GM12801 (cell line): ENCODE data around the gene OR6M1.

Experiments used
- TF ChIP-seq, protein P1 (sequence below): IDR thresholded peaks from one replicate; pipeline ENCODE4 v1.5.1; 2011; ENCODE audit warnings: control low read depth; ENCODE audit not compliant: insufficient read length; ENCODE audit errors: extremely low read depth

The OR6M1 gene

DNA sequence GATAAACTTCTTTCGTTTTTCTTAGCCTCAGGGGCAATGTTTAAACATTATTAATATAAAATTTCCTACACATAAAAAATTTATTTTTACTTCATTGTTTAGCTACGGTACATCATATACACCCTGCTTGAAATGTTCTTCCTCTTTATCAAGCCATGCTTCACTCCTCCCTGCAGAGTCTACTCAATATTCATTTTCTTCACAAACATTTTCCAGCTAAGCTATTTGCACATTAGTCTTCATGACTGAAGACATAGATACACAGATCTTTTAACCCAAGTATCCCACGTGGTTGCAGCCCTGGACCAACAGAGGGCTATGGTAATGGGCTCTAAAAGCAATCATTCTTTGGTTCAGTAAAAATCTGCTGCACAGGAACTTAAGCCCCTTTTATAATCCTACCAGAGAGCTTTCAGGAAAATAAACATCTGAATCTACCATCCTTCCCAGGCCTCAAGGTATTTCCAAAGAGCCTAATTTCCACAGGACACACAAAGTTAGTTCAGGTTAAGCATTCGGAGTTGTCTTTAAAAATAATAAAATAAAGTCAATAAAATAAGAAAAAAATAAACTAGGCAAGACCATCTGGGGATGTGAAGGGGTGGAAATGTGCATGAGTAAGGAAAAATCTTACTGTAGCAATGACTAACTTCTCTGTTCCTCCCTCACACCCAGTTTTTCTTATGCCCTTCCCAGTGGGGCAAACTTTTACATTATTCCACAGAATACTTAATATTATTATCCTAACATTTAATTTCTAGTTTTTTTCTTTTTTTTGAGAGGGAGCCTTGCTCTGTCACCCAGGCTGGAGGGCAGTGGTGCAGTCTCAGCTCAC lies 30.2 kb downstream of the OR6M1 start:
- TF ChIP-seq, protein P1, sequence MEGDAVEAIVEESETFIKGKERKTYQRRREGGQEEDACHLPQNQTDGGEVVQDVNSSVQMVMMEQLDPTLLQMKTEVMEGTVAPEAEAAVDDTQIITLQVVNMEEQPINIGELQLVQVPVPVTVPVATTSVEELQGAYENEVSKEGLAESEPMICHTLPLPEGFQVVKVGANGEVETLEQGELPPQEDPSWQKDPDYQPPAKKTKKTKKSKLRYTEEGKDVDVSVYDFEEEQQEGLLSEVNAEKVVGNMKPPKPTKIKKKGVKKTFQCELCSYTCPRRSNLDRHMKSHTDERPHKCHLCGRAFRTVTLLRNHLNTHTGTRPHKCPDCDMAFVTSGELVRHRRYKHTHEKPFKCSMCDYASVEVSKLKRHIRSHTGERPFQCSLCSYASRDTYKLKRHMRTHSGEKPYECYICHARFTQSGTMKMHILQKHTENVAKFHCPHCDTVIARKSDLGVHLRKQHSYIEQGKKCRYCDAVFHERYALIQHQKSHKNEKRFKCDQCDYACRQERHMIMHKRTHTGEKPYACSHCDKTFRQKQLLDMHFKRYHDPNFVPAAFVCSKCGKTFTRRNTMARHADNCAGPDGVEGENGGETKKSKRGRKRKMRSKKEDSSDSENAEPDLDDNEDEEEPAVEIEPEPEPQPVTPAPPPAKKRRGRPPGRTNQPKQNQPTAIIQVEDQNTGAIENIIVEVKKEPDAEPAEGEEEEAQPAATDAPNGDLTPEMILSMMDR, result no peak

DNA sequence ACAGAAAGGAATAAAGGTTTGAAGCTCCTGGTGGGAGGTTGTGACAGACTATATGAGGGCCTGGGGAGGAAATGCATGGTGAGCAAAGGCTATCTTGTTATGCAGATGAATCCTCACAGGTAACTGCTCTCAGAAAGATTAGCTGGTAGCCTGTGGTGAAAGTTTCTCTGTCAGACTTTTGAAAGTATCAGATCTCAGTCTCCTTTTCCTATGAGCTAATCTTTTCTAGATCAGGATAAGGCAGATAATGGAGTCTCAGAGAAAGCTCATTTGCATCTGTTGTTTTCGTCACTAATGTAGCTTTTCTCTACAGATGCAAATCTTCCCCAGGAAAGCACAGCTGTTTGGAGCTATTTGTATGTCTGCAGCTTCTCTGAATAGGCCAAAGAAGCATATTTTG lies 30.9 kb downstream of the OR6M1 start:
- TF ChIP-seq, protein P1, result no peak

DNA sequence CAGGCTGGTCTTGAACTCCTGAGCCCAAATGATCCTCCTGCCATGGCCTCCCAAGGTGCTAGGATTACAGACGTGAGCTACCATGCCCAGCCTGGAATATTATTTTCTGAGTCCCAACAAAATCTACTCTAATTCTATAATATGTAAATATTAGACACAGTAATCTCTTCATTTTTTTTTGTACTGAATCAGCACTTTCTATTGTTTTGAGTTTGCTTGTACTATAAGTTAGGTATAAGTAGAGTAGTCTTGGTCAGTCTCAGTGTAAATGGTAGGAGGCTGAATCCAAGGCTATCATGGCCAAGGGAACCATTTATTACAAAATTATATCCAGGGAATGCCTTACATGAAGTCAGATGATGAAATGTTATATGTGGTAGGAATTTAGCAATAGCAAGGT lies 32.2 kb downstream of the OR6M1 start:
- TF ChIP-seq, protein P1, result no peak

DNA sequence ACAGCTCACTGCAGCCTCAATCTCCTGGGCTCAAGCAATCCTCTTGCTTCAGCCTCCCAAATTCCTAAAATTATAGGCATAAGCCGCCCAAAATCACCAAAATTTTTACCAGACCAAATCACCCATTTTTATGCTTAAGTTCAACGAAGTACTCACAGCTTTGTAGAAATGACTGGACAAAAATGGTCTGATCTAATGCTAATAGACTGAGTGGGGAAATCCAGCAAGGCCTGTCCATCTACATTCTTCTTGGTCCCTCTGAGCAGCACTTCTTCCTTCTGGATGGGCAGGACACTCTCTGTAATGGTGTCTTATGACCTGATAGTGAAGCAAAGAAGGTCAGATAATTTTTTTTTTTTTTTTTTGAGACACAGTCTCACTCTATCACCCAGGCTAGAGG lies 33.1 kb downstream of the OR6M1 start:
- TF ChIP-seq, protein P1, result no peak

DNA sequence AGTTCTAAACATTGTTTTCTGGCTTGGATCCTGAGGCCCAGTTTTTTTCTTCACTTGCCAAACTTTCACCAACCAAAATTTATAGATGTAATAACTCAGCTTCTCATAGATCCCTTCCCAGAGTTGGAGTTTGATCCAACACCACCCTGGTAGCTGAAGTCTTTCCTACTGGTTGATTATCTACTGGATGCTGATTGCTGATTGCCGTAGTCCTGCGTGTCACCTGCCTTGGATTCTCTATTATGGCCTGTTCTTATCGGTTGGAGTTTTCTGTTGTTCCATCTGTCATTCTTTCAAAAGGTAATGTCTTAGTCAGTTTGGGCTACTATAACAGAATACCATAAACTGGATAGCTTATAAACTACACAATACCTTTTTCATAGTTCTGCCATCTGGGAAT lies 34.5 kb downstream of the OR6M1 start:
- TF ChIP-seq, protein P1, result no peak

DNA sequence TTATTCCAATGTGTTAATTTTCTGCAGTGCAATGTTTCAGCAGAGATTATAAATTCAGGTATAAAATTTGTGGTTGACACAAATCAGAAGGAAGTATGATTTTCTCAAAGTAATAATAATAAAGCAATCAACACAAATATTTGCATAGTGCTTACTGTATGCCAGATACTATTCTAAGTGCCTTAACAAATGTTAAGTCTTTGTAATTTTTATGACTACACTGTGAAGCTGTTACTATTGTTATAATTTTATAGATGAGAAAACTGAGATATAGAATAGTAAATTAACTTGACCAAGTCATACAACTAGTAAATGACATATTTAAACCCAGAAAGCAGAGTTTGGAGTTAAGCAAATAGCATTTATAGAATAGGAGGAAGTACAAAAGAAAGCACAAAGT lies 35.4 kb downstream of the OR6M1 start:
- TF ChIP-seq, protein P1, result no peak

DNA sequence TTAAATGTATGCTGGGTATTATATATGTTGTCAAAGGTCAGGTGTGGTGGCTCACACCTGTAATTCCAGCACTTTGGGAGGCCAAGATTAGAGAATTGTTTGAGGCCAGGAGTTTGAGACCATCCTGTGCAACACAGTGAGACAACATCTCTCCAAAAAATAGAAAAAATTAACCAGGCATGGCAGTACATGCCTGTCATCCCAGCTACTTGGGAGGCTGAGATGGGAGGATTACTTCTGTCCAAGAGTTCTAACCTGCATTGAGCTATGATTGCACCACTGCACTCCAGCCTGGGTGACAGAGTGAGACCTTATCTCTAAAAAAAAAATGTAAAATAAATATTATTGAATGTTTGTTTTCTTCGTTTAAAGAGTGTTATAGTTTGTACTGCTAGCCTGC lies 40.5 kb downstream of the OR6M1 start:
- TF ChIP-seq, protein P1, result no peak
